B cell (primary cell): ENCODE measurements around the gene PDCD1LG2.

Source experiments
- EZH2 ChIP-seq: IDR thresholded peaks from 2 replicates; pipeline ENCODE4 v1.6.1; 2012; ENCODE audit warnings: borderline replicate concordance, low read depth, mild to moderate bottlenecking, moderate library complexity, low read length; ENCODE audit not compliant: insufficient read depth, poor library complexity, severe bottlenecking
- TF ChIP-seq, protein P1 (sequence below): fragments of 200-600 bp; IDR thresholded peaks from one replicate; pipeline ENCODE4 v1.8.0; 2022; ENCODE audit warnings: antibody characterized with exemption, mild to moderate bottlenecking

DNA sequence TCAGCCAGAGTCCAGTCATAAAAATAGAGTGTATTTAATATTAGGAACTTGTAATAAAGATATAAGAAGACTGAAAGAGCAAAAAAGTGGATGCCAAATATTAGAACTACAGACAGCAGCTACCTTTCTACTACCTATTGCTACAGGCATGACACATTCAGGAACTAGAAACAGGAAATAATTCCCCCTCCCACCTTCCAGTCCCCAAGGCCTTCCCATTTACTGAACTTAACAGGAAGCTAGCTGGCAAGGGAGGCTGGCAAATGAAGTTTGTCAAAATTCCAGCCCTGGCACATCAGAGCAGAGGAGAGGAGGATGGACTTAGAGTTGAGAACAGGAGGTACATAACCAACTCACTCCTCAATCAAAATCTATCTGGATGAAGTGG is 68.4 kb downstream of the PDCD1LG2 start:
- TF ChIP-seq, protein P1, sequence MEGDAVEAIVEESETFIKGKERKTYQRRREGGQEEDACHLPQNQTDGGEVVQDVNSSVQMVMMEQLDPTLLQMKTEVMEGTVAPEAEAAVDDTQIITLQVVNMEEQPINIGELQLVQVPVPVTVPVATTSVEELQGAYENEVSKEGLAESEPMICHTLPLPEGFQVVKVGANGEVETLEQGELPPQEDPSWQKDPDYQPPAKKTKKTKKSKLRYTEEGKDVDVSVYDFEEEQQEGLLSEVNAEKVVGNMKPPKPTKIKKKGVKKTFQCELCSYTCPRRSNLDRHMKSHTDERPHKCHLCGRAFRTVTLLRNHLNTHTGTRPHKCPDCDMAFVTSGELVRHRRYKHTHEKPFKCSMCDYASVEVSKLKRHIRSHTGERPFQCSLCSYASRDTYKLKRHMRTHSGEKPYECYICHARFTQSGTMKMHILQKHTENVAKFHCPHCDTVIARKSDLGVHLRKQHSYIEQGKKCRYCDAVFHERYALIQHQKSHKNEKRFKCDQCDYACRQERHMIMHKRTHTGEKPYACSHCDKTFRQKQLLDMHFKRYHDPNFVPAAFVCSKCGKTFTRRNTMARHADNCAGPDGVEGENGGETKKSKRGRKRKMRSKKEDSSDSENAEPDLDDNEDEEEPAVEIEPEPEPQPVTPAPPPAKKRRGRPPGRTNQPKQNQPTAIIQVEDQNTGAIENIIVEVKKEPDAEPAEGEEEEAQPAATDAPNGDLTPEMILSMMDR = no peak
- no peak for TF ChIP-seq EZH2
